GM12874 (cell line): ENCODE results near the gene GUCY2C.

Experiments
- TF ChIP-seq, protein P1 (sequence below): IDR thresholded peaks from 2 replicates; pipeline ENCODE4 v1.5.1; 2011; ENCODE audit warnings: low read depth, mild to moderate bottlenecking, control low read depth, low read length, moderate library complexity; ENCODE audit not compliant: insufficient read depth

GUCY2C gene

DNA sequence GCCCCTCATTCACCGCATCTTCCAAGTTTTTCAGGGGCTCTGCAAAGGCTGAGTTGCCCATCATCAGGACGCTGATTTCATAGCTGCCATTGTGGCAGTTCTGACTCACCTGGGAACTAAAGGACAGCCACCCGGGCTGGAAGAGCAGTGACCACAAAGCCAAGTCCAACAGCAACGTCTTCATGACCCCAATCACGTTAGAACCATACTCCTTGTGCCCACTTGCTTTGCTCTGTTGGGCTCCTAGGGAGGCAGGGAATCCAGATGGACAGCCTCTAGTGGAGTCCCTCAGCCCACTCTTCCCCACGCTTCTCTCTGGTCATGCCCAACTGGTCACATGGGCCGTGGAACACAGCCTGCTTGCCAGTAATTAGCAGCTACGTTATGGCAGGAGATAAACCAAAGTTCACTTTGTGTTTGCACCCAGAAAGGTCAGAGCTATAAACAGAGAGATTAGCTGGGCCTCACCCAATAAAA is at the start of gene GUCY2C:
Gene GUCY2C (minus strand): TSS at position 335 of the 477 bp plus-strand sequence. CDS start 151 bp downstream, at position 184.
- TF ChIP-seq, protein P1, sequence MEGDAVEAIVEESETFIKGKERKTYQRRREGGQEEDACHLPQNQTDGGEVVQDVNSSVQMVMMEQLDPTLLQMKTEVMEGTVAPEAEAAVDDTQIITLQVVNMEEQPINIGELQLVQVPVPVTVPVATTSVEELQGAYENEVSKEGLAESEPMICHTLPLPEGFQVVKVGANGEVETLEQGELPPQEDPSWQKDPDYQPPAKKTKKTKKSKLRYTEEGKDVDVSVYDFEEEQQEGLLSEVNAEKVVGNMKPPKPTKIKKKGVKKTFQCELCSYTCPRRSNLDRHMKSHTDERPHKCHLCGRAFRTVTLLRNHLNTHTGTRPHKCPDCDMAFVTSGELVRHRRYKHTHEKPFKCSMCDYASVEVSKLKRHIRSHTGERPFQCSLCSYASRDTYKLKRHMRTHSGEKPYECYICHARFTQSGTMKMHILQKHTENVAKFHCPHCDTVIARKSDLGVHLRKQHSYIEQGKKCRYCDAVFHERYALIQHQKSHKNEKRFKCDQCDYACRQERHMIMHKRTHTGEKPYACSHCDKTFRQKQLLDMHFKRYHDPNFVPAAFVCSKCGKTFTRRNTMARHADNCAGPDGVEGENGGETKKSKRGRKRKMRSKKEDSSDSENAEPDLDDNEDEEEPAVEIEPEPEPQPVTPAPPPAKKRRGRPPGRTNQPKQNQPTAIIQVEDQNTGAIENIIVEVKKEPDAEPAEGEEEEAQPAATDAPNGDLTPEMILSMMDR = no peak

DNA sequence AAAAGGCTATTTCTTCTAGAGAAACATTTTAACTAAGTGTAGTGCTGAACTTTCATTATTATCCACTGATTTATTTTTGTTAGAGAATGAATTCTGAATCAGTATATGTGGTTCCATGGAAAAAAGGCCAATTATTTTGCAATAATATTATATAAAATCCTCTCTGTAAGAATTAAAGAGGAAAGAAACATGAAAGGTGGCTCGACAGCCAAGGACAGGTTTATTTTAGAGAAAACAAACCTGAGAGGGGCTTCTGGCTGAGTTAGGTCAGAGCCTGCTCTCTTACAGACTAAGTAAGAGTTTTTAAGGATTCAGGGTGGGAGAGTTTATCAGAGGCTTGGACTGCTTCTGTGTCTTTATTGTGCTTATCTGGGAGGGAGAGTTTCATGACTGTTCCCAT is 46.7 kb upstream of the GUCY2C start:
- TF ChIP-seq, protein P1 = no peak

DNA sequence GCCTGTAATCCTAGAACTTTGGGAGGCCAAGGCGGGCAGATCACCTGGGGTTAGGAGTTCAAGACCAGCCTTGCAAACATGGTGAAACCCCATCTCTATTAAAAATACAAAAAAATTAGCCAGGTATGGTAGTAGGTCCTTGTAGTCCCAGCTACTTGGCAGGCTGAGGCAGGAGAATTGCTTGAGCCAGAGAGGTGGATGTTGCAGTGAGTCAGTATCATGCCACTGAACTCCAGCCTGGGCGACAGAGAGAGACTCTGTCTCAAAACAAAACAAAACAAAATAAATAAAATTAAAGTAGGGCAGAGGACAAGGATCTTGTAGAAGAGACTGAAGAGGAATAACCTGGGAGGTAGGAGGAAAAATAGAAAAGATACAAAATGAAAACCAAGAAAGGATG is 45.5 kb upstream of the GUCY2C start:
- TF ChIP-seq, protein P1 = no peak

DNA sequence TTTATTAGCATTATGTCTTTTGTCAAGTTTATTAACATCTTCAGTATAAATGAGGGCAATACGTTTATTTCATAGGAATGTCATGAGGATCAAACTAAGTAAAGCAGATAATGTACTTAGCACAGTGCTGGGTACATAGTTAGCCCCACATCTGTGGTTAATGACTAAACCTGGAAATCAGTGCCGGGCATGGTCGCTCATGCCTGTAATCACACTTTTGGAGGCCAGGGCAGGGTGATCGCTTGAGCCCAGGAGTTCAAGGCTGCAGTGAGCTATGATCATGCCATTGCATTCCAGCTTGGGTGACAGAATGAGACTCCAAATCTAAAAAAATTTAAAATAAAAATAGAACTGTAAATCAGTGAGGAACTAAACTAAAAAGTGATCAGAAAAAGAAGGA is 44.8 kb upstream of the GUCY2C start:
- TF ChIP-seq, protein P1 = no peak

DNA sequence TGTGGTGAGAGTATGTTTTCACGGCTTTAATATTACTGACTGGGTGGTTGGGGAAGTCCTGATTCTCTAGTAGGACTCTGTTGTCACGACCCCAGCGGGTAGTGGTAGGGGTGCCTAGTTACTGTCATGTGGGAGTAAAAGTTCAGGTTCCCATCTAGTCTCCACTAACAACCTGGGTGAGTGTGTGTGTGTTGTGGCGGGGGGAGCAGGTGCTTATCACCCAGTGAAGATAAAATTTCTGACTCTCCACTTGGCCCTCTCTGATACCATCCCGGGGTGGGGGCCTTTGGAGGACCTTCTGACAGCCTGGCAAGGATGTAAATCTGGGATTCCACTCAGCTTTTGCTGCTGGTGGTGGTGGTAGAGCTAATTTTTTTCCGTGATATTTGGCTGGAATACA is 35.4 kb upstream of the GUCY2C start:
- TF ChIP-seq, protein P1 = no peak

DNA sequence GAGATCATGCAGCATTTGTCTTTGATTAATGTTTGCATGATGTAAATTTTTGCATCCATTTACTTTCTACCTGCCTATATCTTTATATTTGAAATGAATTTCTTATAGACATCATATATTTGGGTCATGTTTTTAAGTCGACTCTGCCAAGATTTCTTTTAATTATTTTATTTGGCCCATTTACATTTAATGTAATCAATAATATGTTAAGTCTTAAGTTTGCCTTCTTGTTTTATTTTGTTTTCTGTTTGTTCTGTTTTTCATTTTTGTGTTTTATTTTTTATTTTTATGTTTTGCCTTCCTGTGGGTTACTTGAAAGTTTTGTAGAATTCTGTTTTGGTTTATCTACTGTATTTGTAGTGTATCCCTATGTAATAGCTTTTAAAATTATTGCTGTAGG is 33.2 kb upstream of the GUCY2C start:
- TF ChIP-seq, protein P1 = no peak

DNA sequence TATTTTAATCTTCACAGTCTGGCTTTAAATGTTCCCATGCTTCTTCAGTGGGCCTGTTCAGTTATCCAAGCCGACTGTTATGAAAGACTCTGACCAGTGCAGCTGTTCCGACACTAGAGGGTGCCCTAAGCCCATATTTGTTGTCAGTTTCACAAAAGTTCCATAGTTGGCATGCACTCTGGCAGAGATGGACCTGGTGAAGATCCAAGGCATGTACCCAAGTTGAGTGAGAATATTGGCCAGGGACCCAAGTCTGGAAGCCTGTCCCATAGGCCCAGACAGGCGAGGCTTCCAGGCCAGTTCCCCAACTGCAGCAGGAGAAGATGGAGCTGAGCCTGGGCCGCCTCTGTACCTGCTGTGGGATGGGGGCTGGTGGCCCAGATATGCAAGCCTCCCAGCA is 27.4 kb upstream of the GUCY2C start:
- TF ChIP-seq, protein P1 = peak; percentile 58

DNA sequence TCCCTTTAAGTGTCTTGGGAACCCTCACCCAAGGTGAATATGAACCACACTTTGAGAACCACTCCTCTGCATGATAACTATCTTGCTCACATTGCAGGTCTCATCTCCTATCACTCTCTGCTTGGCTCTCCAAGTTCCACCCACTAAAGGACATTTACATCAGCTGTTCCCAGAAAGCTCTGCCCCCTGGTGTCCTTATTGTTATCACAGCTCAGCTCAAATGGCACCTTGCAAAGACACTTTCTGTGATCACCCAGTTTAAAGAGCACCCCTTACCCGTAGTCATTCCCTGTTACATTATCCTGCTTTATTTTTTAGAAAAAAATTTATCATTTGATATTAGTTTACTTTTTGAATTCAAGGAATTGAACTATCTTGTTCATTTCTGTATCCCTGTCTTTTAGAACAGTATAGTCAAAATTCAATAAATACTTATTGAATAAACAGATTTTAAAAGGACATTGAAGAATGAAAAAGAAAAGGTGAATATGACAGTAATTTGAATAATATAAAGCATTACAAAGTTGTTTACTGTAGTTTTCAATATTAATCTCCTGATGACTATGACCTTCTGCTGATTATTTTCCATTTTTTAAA is 20.5 kb upstream of the GUCY2C start:
- TF ChIP-seq, protein P1 = peak; percentile 58; the same call in 1 of the 2 replicates
